ENCODE data around the gene CYP3A7. TPM values are rescaled to one million over a fixed set of nuclear protein-coding genes. Genes with fewer than 3 reads are reported as not detected.

Gene CYP3A7
- polyA plus RNA-seq, 1 of the 3 experiments (the other 2 are of a cell fraction): not detected

DNA sequence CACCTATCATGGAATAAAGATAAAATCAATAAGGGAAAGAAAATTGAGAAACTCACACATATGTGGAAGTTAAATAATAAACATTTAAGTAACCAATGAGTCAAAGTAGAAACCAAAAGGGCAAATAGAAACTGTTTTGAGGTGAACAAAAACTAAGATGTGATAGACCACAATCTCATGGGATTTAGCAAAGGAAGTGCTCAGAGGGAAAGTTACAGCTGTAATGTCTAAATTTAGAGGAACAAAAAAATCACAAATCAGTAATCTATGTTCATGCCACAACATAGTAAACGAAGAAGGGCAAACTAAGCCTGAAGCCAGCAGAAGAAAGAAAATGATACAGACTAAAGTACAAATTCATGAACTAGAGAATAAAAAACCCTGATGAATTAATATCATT lies 32.7 kb upstream of the CYP3A7 start:
- no peak for DNase-seq
- no peak overlapping the region for H2AFZ ChIP-seq (ENCODE audit: low read depth)
- no peaks in the 10 kb centered on the region for H3F3A ChIP-seq (replicated peaks; ENCODE audit: insufficient read depth)
- H3K4me1 ChIP-seq (ENCODE audit: control insufficient read depth in 1 of 2, insufficient read depth in 2 of 2, low read depth in 1 of 2, low read length in 1 of 2): no peaks in the 10 kb centered on the region
- CTCF ChIA-PET: no interaction called here
- no peaks in the 10 kb centered on the region for H3K79me2 ChIP-seq (ENCODE audit: insufficient read depth)
- no peaks in the 10 kb centered on the region for H3K9me3 ChIP-seq
- TF ChIP-seq, protein P1, sequence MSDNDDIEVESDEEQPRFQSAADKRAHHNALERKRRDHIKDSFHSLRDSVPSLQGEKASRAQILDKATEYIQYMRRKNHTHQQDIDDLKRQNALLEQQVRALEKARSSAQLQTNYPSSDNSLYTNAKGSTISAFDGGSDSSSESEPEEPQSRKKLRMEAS (IDR thresholded peaks at IDR 0.05; ENCODE audit: low read depth): no peak
- no peak overlapping the region for H3K4me3 ChIP-seq (ENCODE audit: low read depth in 2 of 2, low read length in 1 of 2)
- POLR2A ChIA-PET: no interaction called here
- H3K9ac ChIP-seq: no peak overlapping the region
- H3K36me3 ChIP-seq (replicated peaks in 1 of 2; ENCODE audit: control insufficient read depth in 1 of 2, insufficient read depth in 2 of 2, low read length in 1 of 2): no peaks in the 10 kb centered on the region
- no peaks in the 10 kb centered on the region for H3K9me2 ChIP-seq
- peaks cover 7% of the 10 kb centered on the region; the same call in 1 of the 2 replicates for H3K27me3 ChIP-seq (ENCODE audit: insufficient read depth)
- 2% methylated on average over 1 of the region's 1 CpG for WGBS (ENCODE audit: low lambda C conversion rate)
- H4K20me1 ChIP-seq (ENCODE audit: insufficient read depth): no peaks in the 10 kb centered on the region
- H3K27ac ChIP-seq (ENCODE audit: low read depth in 2 of 2, low read length in 1 of 2): no peak overlapping the region
- no peak overlapping the region for H3K4me2 ChIP-seq

DNA sequence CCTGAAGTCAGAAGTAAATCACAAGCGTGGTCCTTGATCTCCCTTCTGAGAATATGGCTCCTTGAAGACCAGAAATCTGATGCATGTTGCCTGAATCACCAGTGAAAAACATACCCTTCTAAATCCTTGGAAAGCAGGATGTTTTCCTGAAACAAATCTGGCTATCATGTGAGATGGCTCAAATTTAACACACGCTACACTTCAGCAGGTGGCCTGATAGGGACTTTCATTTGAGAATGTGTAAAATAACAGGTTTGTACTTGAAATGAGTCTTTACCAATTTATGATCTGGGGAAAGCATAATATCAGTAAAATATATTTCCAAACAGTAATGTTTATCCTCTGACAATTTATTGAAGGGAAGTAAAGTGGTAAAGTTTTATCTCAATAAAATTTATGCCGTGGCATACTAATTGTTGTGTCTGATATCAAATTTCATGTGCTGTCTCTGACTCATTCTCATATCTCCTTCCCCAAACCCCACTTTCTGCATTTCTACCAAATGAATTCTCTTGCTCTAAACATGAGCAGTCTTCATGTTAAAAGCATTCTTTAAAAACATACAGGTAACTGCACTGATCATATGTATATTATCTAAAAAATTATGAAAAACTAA lies 31.6 kb upstream of the CYP3A7 start:
- H3K9me3 ChIP-seq: no peaks in the 10 kb centered on the region
- H2AFZ ChIP-seq (ENCODE audit: low read depth): no peak overlapping the region
- H3K4me2 ChIP-seq: no peak overlapping the region
- no peaks in the 10 kb centered on the region for H3K36me3 ChIP-seq (replicated peaks in 1 of 2; ENCODE audit: control insufficient read depth in 1 of 2, insufficient read depth in 2 of 2, low read length in 1 of 2)
- H3K4me3 ChIP-seq (ENCODE audit: low read depth in 2 of 2, low read length in 1 of 2): no peak overlapping the region
- no peaks in the 10 kb centered on the region for H4K20me1 ChIP-seq (ENCODE audit: insufficient read depth)
- no peaks in the 10 kb centered on the region for H3K79me2 ChIP-seq (ENCODE audit: insufficient read depth)
- no peaks in the 10 kb centered on the region for H3F3A ChIP-seq (replicated peaks; ENCODE audit: insufficient read depth)
- DNase-seq: no peak
- H3K27me3 ChIP-seq (ENCODE audit: insufficient read depth): peaks cover 15% of the 10 kb centered on the region; the same call in 1 of the 2 replicates
- no peaks in the 10 kb centered on the region for H3K9me2 ChIP-seq
- no peaks in the 10 kb centered on the region for H3K4me1 ChIP-seq (ENCODE audit: control insufficient read depth in 1 of 2, insufficient read depth in 2 of 2, low read depth in 1 of 2, low read length in 1 of 2)
- TF ChIP-seq RCOR1 (IDR thresholded peaks at IDR 0.05; ENCODE audit: low read length) (no peak), MEF2A (IDR thresholded peaks at IDR 0.05; ENCODE audit: borderline replicate concordance, low read depth) (no peak), FOXM1 (IDR thresholded peaks at IDR 0.05; ENCODE audit: low read depth) (no peak), NFIC (IDR thresholded peaks at IDR 0.05; ENCODE audit: borderline replicate concordance) (no peak), TAF1 (IDR thresholded peaks at IDR 0.05; ENCODE audit: borderline replicate concordance, low read depth, low read length) (no peak), FOSL2 (IDR thresholded peaks at IDR 0.05; ENCODE audit: borderline replicate concordance, low read depth) (no peak), NRF1 (IDR thresholded peaks at IDR 0.05; ENCODE audit: low read depth, low read length) (no peak), GATA2 (CRISPR knock-in tag; IDR thresholded peaks at IDR 0.05) (no peak), MXI1 (IDR thresholded peaks at IDR 0.05; ENCODE audit: low read depth, low read length) (no peak), SMC3 (IDR thresholded peaks at IDR 0.05; ENCODE audit: low read depth, low read length) (no peak), TEAD4 (IDR thresholded peaks at IDR 0.05; ENCODE audit: borderline replicate concordance, insufficient read depth) (no peak), FOXJ3 (CRISPR knock-in tag; IDR thresholded peaks at IDR 0.05) (no peak), EP300 (IDR thresholded peaks at IDR 0.05; ENCODE audit: borderline replicate concordance in 1 of 2, low read depth in 1 of 2, low read length in 1 of 2) (no peak), RAD21 (IDR thresholded peaks at IDR 0.05; ENCODE audit: low read length) (no peak)
- TF ChIP-seq, protein P2, sequence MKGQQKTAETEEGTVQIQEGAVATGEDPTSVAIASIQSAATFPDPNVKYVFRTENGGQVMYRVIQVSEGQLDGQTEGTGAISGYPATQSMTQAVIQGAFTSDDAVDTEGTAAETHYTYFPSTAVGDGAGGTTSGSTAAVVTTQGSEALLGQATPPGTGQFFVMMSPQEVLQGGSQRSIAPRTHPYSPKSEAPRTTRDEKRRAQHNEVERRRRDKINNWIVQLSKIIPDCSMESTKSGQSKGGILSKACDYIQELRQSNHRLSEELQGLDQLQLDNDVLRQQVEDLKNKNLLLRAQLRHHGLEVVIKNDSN (IDR thresholded peaks at IDR 0.05; ENCODE audit: borderline replicate concordance, low read depth): no peak
- no peak overlapping the region for H3K9ac ChIP-seq
- H3K27ac ChIP-seq (ENCODE audit: low read depth in 2 of 2, low read length in 1 of 2): no peak overlapping the region
- POLR2A ChIA-PET: no interaction called here
- 25% methylated on average over 3 of the region's 3 CpGs for WGBS (ENCODE audit: low lambda C conversion rate)
- CTCF ChIA-PET: no interaction called here

Measured in SK-N-SH (cell line).